WERI-Rb-1 (cell line): ENCODE measurements around the gene PROP1.

Experiments used
- DNase-seq: peaks from one replicate; pipeline ENCODE4 v3.0.0-alpha.2; 2020
- H3K27ac ChIP-seq: fragments of 250-450 bp; sonication (Bioruptor Pico); 2 replicates; pipeline ENCODE4 v1.5.1; 2020; ENCODE audit warnings: mild to moderate bottlenecking, moderate library complexity
- H3K27me3 ChIP-seq: fragments of 250-450 bp; sonication (Bioruptor Pico); 2 replicates; pipeline ENCODE4 v1.5.1; 2021; ENCODE audit warnings: mild to moderate bottlenecking, low read depth, moderate library complexity; ENCODE audit not compliant: insufficient read depth, severe bottlenecking
- H3K36me3 ChIP-seq: fragments of 250-450 bp; sonication (Bioruptor Pico); 2 replicates; pipeline ENCODE4 v1.5.1; 2020; ENCODE audit warnings: mild to moderate bottlenecking, moderate library complexity
- H3K4me3 ChIP-seq: 2 replicates; pipeline ENCODE4 v1.5.1; 2011; ENCODE audit warnings: low read depth, mild to moderate bottlenecking, control low read depth, low read length
- H3K9me3 ChIP-seq: fragments of 250-450 bp; sonication (Bioruptor Pico); 2 replicates; pipeline ENCODE4 v1.5.1; 2021; ENCODE audit warnings: mild to moderate bottlenecking, moderate library complexity; ENCODE audit not compliant: severe bottlenecking
- TF ChIP-seq, protein P1 (sequence below): IDR thresholded peaks from 2 replicates; pipeline ENCODE4 v1.5.1; 2011; ENCODE audit warnings: low read depth, mild to moderate bottlenecking, control low read depth, inconsistent platforms, low read length

Gene PROP1

DNA sequence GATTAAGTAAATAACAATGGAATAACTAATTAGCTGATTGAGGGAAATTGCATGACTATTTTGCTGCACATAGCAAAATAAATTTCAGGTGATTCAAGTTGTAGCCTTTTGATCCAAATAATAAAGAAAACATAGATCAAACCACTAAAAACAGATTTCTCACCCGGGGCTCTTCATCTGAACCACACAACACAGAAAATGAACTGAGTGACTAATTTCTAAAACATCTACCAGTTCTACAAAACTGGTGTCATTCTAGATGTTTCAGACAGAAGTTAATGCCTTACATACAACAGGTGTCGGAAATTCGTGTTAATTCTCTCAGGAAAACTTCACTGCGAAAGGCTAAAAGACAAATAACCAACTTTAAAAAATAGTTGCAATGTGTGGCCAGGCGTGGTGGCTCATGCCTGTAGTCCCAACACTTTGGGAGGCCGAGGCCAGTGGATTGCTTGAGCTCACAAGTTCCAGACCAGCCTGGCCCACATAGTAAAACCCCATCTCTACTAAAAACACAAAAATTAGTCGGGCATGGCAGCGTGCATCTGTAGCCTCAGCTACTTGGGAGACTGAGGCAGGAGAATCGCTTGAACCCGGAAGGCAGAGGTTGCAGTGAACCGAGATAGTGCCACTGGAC, 6.9 kb downstream of the PROP1 start:
- H3K27me3 ChIP-seq: no peaks in the 10 kb centered on the region
- no peaks in the 10 kb centered on the region for H3K9me3 ChIP-seq
- H3K4me3 ChIP-seq: no peak overlapping the region
- DNase-seq: no peak
- TF ChIP-seq, protein P1, sequence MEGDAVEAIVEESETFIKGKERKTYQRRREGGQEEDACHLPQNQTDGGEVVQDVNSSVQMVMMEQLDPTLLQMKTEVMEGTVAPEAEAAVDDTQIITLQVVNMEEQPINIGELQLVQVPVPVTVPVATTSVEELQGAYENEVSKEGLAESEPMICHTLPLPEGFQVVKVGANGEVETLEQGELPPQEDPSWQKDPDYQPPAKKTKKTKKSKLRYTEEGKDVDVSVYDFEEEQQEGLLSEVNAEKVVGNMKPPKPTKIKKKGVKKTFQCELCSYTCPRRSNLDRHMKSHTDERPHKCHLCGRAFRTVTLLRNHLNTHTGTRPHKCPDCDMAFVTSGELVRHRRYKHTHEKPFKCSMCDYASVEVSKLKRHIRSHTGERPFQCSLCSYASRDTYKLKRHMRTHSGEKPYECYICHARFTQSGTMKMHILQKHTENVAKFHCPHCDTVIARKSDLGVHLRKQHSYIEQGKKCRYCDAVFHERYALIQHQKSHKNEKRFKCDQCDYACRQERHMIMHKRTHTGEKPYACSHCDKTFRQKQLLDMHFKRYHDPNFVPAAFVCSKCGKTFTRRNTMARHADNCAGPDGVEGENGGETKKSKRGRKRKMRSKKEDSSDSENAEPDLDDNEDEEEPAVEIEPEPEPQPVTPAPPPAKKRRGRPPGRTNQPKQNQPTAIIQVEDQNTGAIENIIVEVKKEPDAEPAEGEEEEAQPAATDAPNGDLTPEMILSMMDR: no peak
- H3K36me3 ChIP-seq: no peaks in the 10 kb centered on the region
- no peak overlapping the region for H3K27ac ChIP-seq

DNA sequence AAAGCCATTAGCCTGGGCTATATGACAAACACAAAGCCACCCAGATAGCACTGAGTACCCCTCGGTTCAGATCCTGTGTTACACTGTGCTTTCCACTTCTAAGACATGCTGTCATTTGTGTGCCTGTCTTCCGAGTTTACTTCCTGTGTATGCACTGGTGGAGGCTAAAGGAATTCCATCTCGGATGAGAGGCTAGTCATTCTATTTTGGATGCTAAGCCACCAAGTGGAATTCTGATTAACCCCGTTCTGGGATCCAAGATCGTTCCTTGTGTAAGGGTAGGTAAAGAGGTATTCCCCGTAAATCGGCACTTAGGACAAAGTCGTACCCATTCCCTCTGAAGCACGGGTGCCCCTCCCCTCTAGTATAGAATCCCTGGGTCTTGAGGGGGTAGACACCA, 8.7 kb downstream of the PROP1 start:
- DNase-seq: no peak
- H3K36me3 ChIP-seq: no peaks in the 10 kb centered on the region
- H3K27me3 ChIP-seq: no peaks in the 10 kb centered on the region

DNA sequence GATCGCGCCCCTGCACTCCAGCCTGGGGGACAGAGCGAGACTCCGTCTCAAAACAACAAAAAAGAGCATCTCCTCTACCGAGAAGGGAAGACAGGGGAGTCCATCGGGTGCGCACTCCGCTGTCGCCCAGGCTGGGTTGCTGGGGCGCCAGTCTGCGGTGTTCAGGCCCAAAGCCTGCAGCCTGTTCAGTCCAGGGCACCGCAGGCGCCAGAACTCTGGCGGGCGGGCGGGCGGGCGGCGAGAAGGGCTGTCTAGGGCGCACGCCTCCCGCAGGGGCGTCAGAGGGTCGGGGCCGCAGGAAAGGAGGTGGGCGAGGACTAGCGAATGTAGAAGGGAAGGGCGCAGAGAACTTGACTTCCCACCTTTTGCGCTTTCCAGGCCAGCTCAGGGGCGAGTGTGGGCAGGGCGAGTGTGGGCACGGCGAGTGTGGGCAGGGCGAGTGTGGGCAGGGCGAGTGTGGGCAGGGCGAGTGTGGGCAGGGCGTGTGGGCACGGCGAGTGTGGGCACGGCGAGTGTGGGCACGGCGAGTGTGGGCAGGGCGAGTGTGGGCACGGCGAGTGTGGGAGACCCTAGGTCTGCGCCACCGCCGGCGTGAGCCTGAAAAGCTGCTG, 10.5 kb downstream of the PROP1 start:
- H3K27me3 ChIP-seq: no peaks in the 10 kb centered on the region
- H3K4me3 ChIP-seq: no peak overlapping the region
- TF ChIP-seq, protein P1: no peak
- H3K36me3 ChIP-seq: no peaks in the 10 kb centered on the region
- H3K9me3 ChIP-seq: no peaks in the 10 kb centered on the region
- no peak overlapping the region for H3K27ac ChIP-seq
- DNase-seq: no peak

More for the DNA sequence above, 8.7 kb downstream of the PROP1 start:
- Histone ChIP-seq H3K27ac (no peak overlapping the region), H3K4me3 (no peak overlapping the region), H3K9me3 (no peaks in the 10 kb centered on the region)
- TF ChIP-seq, protein P1: no peak

DNA sequence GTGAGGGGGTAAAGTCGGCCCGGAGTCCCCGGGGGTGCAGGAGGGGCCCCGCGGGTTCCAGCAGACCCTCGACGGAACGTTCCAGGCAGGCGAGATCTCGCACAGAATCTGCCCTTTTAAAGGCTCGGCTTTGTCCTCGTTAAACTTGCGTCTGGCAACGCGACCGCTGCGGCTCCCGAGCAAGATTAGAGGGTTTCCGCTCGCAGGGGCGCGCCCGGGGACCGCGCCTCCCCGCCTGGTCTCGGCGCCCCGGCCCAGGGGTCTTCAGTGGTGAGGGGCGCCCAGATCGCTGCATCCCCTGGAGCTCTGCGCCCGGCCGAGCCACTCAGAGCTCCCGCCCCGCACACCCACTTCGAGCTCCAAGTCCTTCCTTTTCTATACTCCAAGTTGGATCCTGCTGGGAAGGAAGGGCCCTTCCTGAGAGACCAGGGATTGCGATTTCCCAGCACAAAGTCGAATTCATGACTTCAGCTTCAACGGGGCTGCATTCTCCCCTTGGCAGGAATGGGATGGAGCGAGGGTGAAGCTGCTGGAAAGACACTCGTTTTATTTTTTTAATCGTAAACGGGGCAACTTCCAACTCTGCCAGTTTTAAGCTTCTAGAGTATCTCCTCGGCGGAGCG, 11.3 kb downstream of the PROP1 start:
- H3K27me3 ChIP-seq: no peaks in the 10 kb centered on the region
- H3K27ac ChIP-seq: no peak overlapping the region
- no peak for DNase-seq
- H3K36me3 ChIP-seq: no peaks in the 10 kb centered on the region
- 0 out of 2 replicates have a peak overlapping the region, but pooled peaks have one; percentile 4 for H3K4me3 ChIP-seq
- H3K9me3 ChIP-seq: no peaks in the 10 kb centered on the region
- TF ChIP-seq, protein P1: no peak

DNA sequence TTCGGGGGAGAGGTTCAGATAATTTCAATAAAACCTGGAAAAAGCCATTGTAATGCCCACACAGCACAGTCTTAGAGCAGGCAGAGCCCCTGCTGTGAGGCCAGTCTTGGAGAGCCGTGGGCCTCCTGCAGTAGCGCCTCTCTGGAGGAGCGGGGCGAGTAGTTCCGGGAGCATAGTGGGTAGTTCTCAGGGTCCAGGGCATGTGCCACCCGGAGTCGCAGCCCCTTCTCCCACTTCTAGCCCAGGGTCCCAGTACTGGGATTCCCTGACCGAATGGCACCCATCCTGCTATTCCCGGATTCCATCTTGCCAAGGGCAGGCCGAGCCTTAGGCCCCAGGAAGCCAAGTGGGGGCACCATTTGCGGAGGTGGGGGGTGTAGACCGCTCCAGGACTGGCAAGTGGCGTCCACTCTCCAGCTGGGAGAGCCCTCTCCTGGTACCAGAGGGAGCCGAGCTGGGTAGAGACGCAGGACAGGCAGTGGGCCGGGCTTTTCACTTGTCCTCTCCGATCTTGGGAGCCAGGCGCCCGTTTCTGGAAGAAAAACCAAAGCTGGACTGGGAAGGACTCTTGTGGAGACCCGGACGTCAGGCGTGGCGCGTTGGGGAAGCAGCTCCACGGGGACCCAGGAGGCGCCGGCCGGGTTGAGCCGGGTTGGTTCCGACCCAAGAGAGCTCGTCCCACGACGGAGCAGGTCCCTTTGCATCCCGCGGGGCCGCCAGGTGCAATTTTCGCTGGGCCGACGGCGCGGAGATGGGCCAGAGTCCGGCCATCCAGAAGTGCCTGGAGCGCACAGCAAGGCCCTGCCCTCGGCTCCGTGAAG, 12.1 kb downstream of the PROP1 start:
- Histone ChIP-seq H3K36me3 (no peaks in the 10 kb centered on the region), H3K27me3 (no peaks in the 10 kb centered on the region), H3K9me3 (no peaks in the 10 kb centered on the region), H3K27ac (no peak overlapping the region), H3K4me3 (no peak overlapping the region)
- TF ChIP-seq, protein P1: no peak
- DNase-seq: no peak
